BE2C (cell line): ENCODE data around the gene NACC2.
"Not testable (repeated sequence)": the region's sequence is repeated elsewhere in the genome, so short reads cannot be mapped to it uniquely, and the experiment has no call there.

Source experiments
- DNase-seq: peaks from one replicate; pipeline ENCODE4 v3.0.0-alpha.2; 2020
- H3K27me3 ChIP-seq: fragments of 250-450 bp; sonication (Bioruptor Pico); 2 replicates; pipeline ENCODE4 v1.5.1; 2020; ENCODE audit warnings: mild to moderate bottlenecking
- H3K36me3 ChIP-seq: fragments of 250-450 bp; sonication (Bioruptor Pico); 2 replicates; pipeline ENCODE4 v1.5.1; 2020; ENCODE audit warnings: mild to moderate bottlenecking
- H3K4me1 ChIP-seq: fragments of 250-450 bp; sonication (Bioruptor Pico); 2 replicates; pipeline ENCODE4 v1.5.1; 2020
- H3K4me3 ChIP-seq: 2 replicates; pipeline ENCODE4 v1.5.1; 2011; ENCODE audit warnings: low read depth, low read length
- H3K9me3 ChIP-seq: fragments of 250-450 bp; sonication (Bioruptor Pico); 2 replicates; pipeline ENCODE4 v1.5.1; 2020
- CTCF ChIP-seq: IDR thresholded peaks from 2 replicates; pipeline ENCODE4 v1.5.1; 2012; ENCODE audit warnings: mild to moderate bottlenecking, low read depth, low read length

Gene NACC2

GRCh38 chr9:136104916-136105315, 9.8 kb upstream of the NACC2 start:
- Histone ChIP-seq H3K27me3 (no peaks in the 10 kb centered on the region), H3K36me3 (no peaks in the 10 kb centered on the region), H3K9me3 (no peaks in the 10 kb centered on the region), H3K4me1 (peaks cover 54% of the 10 kb centered on the region), H3K4me3 (no peak overlapping the region)
- TF ChIP-seq CTCF = no peak
- DNase-seq = no peak

GRCh38 chr9:136104488-136104800, 9.4 kb upstream of the NACC2 start:
- no peak overlapping the region for H3K4me3 ChIP-seq
- H3K9me3 ChIP-seq = no peaks in the 10 kb centered on the region
- peaks cover 53% of the 10 kb centered on the region for H3K4me1 ChIP-seq
- no peak for DNase-seq
- TF ChIP-seq CTCF = no peak
- no peaks in the 10 kb centered on the region for H3K36me3 ChIP-seq
- H3K27me3 ChIP-seq = no peaks in the 10 kb centered on the region

GRCh38 chr9:136103651-136104487, 8.8 kb upstream of the NACC2 start:
- TF ChIP-seq CTCF = no peak
- no peak for DNase-seq
- Histone ChIP-seq H3K9me3 (no peaks in the 10 kb centered on the region), H3K36me3 (no peaks in the 10 kb centered on the region), H3K27me3 (no peaks in the 10 kb centered on the region), H3K4me1 (peaks cover 48% of the 10 kb centered on the region), H3K4me3 (no peak overlapping the region)

GRCh38 chr9:136101615-136102074, 6.6 kb upstream of the NACC2 start:
- not testable (repeated sequence) for DNase-seq, H3K9me3 ChIP-seq, H3K27me3 ChIP-seq, H3K4me3 ChIP-seq, H3K36me3 ChIP-seq
- peaks cover 29% of the 10 kb centered on the region for H3K4me1 ChIP-seq

GRCh38 chr9:136100700-136101614, 5.9 kb upstream of the NACC2 start:
- Histone ChIP-seq H3K27me3 (no peaks in the 10 kb centered on the region), H3K4me1 (peaks cover 26% of the 10 kb centered on the region), H3K36me3 (no peaks in the 10 kb centered on the region), H3K9me3 (no peaks in the 10 kb centered on the region), H3K4me3 (no peak overlapping the region)
- DNase-seq = peak; percentile 50
- no peak for TF ChIP-seq CTCF

GRCh38 chr9:136099542-136099941, 4.5 kb upstream of the NACC2 start:
- TF ChIP-seq CTCF = no peak
- Histone ChIP-seq H3K4me3 (no peak overlapping the region), H3K4me1 (peaks cover 14% of the 10 kb centered on the region), H3K27me3 (no peaks in the 10 kb centered on the region), H3K9me3 (no peaks in the 10 kb centered on the region), H3K36me3 (no peaks in the 10 kb centered on the region)
- DNase-seq = no peak
